Activated CD8-positive, alpha-beta memory T cell treated with anti-CD3 and anti-CD28 coated beads for 48 hours (primary cell): Measurements from ENCODE around the gene UBFD1.
"Not testable (repeated sequence)": the region's sequence is repeated elsewhere in the genome, so short reads cannot be mapped to it uniquely, and the experiment has no call there.

Experiments used
- DNase-seq, 3 experiments: peaks; one replicate each; pipeline ENCODE4 v3.0.0-alpha.2; 2020; ENCODE audit warnings: low read depth in 2 of 3, low spot score in 2 of 3

Gene UBFD1

GRCh38 chr16:23524886-23525285 is 32.6 kb upstream of the UBFD1 start:
- no peak for DNase-seq

GRCh38 chr16:23527961-23528643 is 29.4 kb upstream of the UBFD1 start:
- no peak for DNase-seq

- DNase-seq, result no peak
These were observed 28.8 kb upstream of the UBFD1 start for GRCh38 chr16:23528644-23529310.

- no peak for DNase-seq
These were observed 27.5 kb upstream of the UBFD1 start for GRCh38 chr16:23530062-23530461.

- DNase-seq, result no peak
These were observed 25.1 kb upstream of the UBFD1 start for GRCh38 chr16:23532448-23532847.

GRCh38 chr16:23534868-23535860 is 22.4 kb upstream of the UBFD1 start:
- DNase-seq, result no peak

GRCh38 chr16:23535901-23536300 is 21.6 kb upstream of the UBFD1 start:
- no peak for DNase-seq

GRCh38 chr16:23537390-23537789 is 20.1 kb upstream of the UBFD1 start:
- no peak for DNase-seq

GRCh38 chr16:23538919-23539278 is 18.6 kb upstream of the UBFD1 start:
- DNase-seq, result no peak

GRCh38 chr16:23539984-23540816 is 17.3 kb upstream of the UBFD1 start:
- DNase-seq, result no peak

- not testable (repeated sequence) for DNase-seq
These were observed 16.7 kb upstream of the UBFD1 start for GRCh38 chr16:23540817-23541178.

GRCh38 chr16:23544436-23544835 is 13.1 kb upstream of the UBFD1 start:
- no peak for DNase-seq

GRCh38 chr16:23549938-23550337 is 7.6 kb upstream of the UBFD1 start:
- DNase-seq, result no peak

GRCh38 chr16:23552161-23552560 is 5.4 kb upstream of the UBFD1 start:
- no peak for DNase-seq

- DNase-seq, result no peak
These were observed 3.0 kb upstream of the UBFD1 start for GRCh38 chr16:23554536-23554935.

- DNase-seq, result peak in 1 of 3 experiments; percentile 2
These were observed 514 bp downstream of the UBFD1 start for GRCh38 chr16:23557779-23558702.

GRCh38 chr16:23561586-23561985 is 4.1 kb downstream of the UBFD1 start:
- no peak for DNase-seq

GRCh38 chr16:23562505-23562904 is 5.0 kb downstream of the UBFD1 start:
- DNase-seq, result no peak

GRCh38 chr16:23563186-23563585 is 5.7 kb downstream of the UBFD1 start:
- no peak for DNase-seq
